Measurements from ENCODE around the gene CAMK2D. TPM values are rescaled to one million over a fixed set of nuclear protein-coding genes. Genes with fewer than 3 reads are reported as not detected.

Gene CAMK2D
- total and polyA plus RNA-seq, 2 donors = 23.0 to 27.9 TPM

- no peak overlapping the region for H3K4me3 ChIP-seq (ENCODE audit: low read length in 2 of 2)
- no peaks in the 10 kb centered on the region for H3K27me3 ChIP-seq (ENCODE audit: control insufficient read depth in 2 of 2, insufficient read depth in 1 of 2, low read length in 1 of 2)
- WGBS = 9% methylated on average over 1 of the region's 1 CpG
Measured at GRCh38 chr4:113591982-113592381, 169.6 kb downstream of the CAMK2D start.

GRCh38 chr4:113588895-113589668, 172.5 kb downstream of the CAMK2D start:
- Histone ChIP-seq H3K27me3 (ENCODE audit: control insufficient read depth in 2 of 2, insufficient read depth in 1 of 2, low read length in 1 of 2) (no peaks in the 10 kb centered on the region), H3K4me1 (ENCODE audit: control insufficient read depth in 2 of 2, insufficient read depth in 2 of 2, low read length in 2 of 2) (no peaks in the 10 kb centered on the region), H3K36me3 (ENCODE audit: control insufficient read depth in 2 of 2, insufficient read depth in 2 of 2, low read length in 1 of 2) (no peaks in the 10 kb centered on the region), H3K9me3 (ENCODE audit: control insufficient read depth in 2 of 2, insufficient read depth in 1 of 2, low read length in 1 of 2) (no peaks in the 10 kb centered on the region), H3K4me3 (ENCODE audit: low read length in 2 of 2) (no peak overlapping the region), H3K27ac (ENCODE audit: low read depth in 1 of 2, low read length in 1 of 2) (no peak overlapping the region)
- WGBS = 97% methylated on average over 4 of the region's 4 CpGs
- DNase-seq (ENCODE audit: low read depth in 6 of 9, low spot score in 9 of 9) = no peak

More at GRCh38 chr4:113591982-113592381, 169.6 kb downstream of the CAMK2D start:
- DNase-seq (ENCODE audit: low read depth in 6 of 9, low spot score in 9 of 9) = peak in 1 of 9 donors; percentile 9
- Histone ChIP-seq H3K4me1 (ENCODE audit: control insufficient read depth in 2 of 2, insufficient read depth in 2 of 2, low read length in 2 of 2) (no peaks in the 10 kb centered on the region), H3K9me3 (ENCODE audit: control insufficient read depth in 2 of 2, insufficient read depth in 1 of 2, low read length in 1 of 2) (no peaks in the 10 kb centered on the region), H3K27ac (ENCODE audit: low read depth in 1 of 2, low read length in 1 of 2) (no peak overlapping the region), H3K36me3 (ENCODE audit: control insufficient read depth in 2 of 2, insufficient read depth in 2 of 2, low read length in 1 of 2) (no peaks in the 10 kb centered on the region)

GRCh38 chr4:113587640-113588275, 173.8 kb downstream of the CAMK2D start:
- Histone ChIP-seq H3K36me3 (ENCODE audit: control insufficient read depth in 2 of 2, insufficient read depth in 2 of 2, low read length in 1 of 2) (no peaks in the 10 kb centered on the region), H3K27ac (ENCODE audit: low read depth in 1 of 2, low read length in 1 of 2) (no peak overlapping the region), H3K4me3 (ENCODE audit: low read length in 2 of 2) (no peak overlapping the region), H3K27me3 (ENCODE audit: control insufficient read depth in 2 of 2, insufficient read depth in 1 of 2, low read length in 1 of 2) (no peaks in the 10 kb centered on the region), H3K9me3 (ENCODE audit: control insufficient read depth in 2 of 2, insufficient read depth in 1 of 2, low read length in 1 of 2) (no peaks in the 10 kb centered on the region), H3K4me1 (ENCODE audit: control insufficient read depth in 2 of 2, insufficient read depth in 2 of 2, low read length in 2 of 2) (no peaks in the 10 kb centered on the region)
- DNase-seq (ENCODE audit: low read depth in 6 of 9, low spot score in 9 of 9) = no peak
- 73% methylated on average over 4 of the region's 4 CpGs for WGBS

GRCh38 chr4:113587156-113587555, 174.4 kb downstream of the CAMK2D start:
- 99% methylated on average over 2 of the region's 2 CpGs for WGBS
- no peak overlapping the region for H3K27ac ChIP-seq (ENCODE audit: low read depth in 1 of 2, low read length in 1 of 2)
- no peaks in the 10 kb centered on the region for H3K9me3 ChIP-seq (ENCODE audit: control insufficient read depth in 2 of 2, insufficient read depth in 1 of 2, low read length in 1 of 2)
- no peak for DNase-seq (ENCODE audit: low read depth in 6 of 9, low spot score in 9 of 9)
- no peaks in the 10 kb centered on the region for H3K27me3 ChIP-seq (ENCODE audit: control insufficient read depth in 2 of 2, insufficient read depth in 1 of 2, low read length in 1 of 2)
- H3K36me3 ChIP-seq (ENCODE audit: control insufficient read depth in 2 of 2, insufficient read depth in 2 of 2, low read length in 1 of 2) = no peaks in the 10 kb centered on the region
- no peaks in the 10 kb centered on the region for H3K4me1 ChIP-seq (ENCODE audit: control insufficient read depth in 2 of 2, insufficient read depth in 2 of 2, low read length in 2 of 2)
- no peak overlapping the region for H3K4me3 ChIP-seq (ENCODE audit: low read length in 2 of 2)

- Histone ChIP-seq H3K36me3 (ENCODE audit: control insufficient read depth in 2 of 2, insufficient read depth in 2 of 2, low read length in 1 of 2) (no peaks in the 10 kb centered on the region), H3K4me3 (ENCODE audit: low read length in 2 of 2) (no peak overlapping the region), H3K27me3 (ENCODE audit: control insufficient read depth in 2 of 2, insufficient read depth in 1 of 2, low read length in 1 of 2) (no peaks in the 10 kb centered on the region), H3K27ac (ENCODE audit: low read depth in 1 of 2, low read length in 1 of 2) (no peak overlapping the region), H3K4me1 (ENCODE audit: control insufficient read depth in 2 of 2, insufficient read depth in 2 of 2, low read length in 2 of 2) (no peaks in the 10 kb centered on the region), H3K9me3 (ENCODE audit: control insufficient read depth in 2 of 2, insufficient read depth in 1 of 2, low read length in 1 of 2) (no peaks in the 10 kb centered on the region)
- no peak for DNase-seq (ENCODE audit: low read depth in 6 of 9, low spot score in 9 of 9)
Measured at GRCh38 chr4:113586072-113586471, 175.5 kb downstream of the CAMK2D start.

GRCh38 chr4:113584407-113585150, 177.0 kb downstream of the CAMK2D start:
- peak overlapping the region in 1 of 2 donors; percentile 21 for H3K27ac ChIP-seq (ENCODE audit: low read depth in 1 of 2, low read length in 1 of 2)
- H3K4me1 ChIP-seq (ENCODE audit: control insufficient read depth in 2 of 2, insufficient read depth in 2 of 2, low read length in 2 of 2) = no peaks in the 10 kb centered on the region
- no peak for DNase-seq (ENCODE audit: low read depth in 6 of 9, low spot score in 9 of 9)
- H3K4me3 ChIP-seq (ENCODE audit: low read length in 2 of 2) = no peak overlapping the region
- no peaks in the 10 kb centered on the region for H3K9me3 ChIP-seq (ENCODE audit: control insufficient read depth in 2 of 2, insufficient read depth in 1 of 2, low read length in 1 of 2)
- H3K27me3 ChIP-seq (ENCODE audit: control insufficient read depth in 2 of 2, insufficient read depth in 1 of 2, low read length in 1 of 2) = no peaks in the 10 kb centered on the region
- no peaks in the 10 kb centered on the region for H3K36me3 ChIP-seq (ENCODE audit: control insufficient read depth in 2 of 2, insufficient read depth in 2 of 2, low read length in 1 of 2)
- WGBS = 83% methylated on average over 4 of the region's 4 CpGs

- H3K27ac ChIP-seq (ENCODE audit: low read depth in 1 of 2, low read length in 1 of 2) = no peak overlapping the region
- WGBS = 96% methylated on average over 4 of the region's 4 CpGs
- H3K9me3 ChIP-seq (ENCODE audit: control insufficient read depth in 2 of 2, insufficient read depth in 1 of 2, low read length in 1 of 2) = no peaks in the 10 kb centered on the region
- H3K36me3 ChIP-seq (ENCODE audit: control insufficient read depth in 2 of 2, insufficient read depth in 2 of 2, low read length in 1 of 2) = no peaks in the 10 kb centered on the region
- no peaks in the 10 kb centered on the region for H3K27me3 ChIP-seq (ENCODE audit: control insufficient read depth in 2 of 2, insufficient read depth in 1 of 2, low read length in 1 of 2)
- H3K4me1 ChIP-seq (ENCODE audit: control insufficient read depth in 2 of 2, insufficient read depth in 2 of 2, low read length in 2 of 2) = no peaks in the 10 kb centered on the region
- no peak overlapping the region for H3K4me3 ChIP-seq (ENCODE audit: low read length in 2 of 2)
- DNase-seq (ENCODE audit: low read depth in 6 of 9, low spot score in 9 of 9) = no peak
Measured at GRCh38 chr4:113582737-113583136, 178.8 kb downstream of the CAMK2D start.

GRCh38 chr4:113579360-113579759, 182.2 kb downstream of the CAMK2D start:
- no peaks in the 10 kb centered on the region for H3K27me3 ChIP-seq (ENCODE audit: control insufficient read depth in 2 of 2, insufficient read depth in 1 of 2, low read length in 1 of 2)
- H3K4me3 ChIP-seq (ENCODE audit: low read length in 2 of 2) = no peak overlapping the region
- no peaks in the 10 kb centered on the region for H3K36me3 ChIP-seq (ENCODE audit: control insufficient read depth in 2 of 2, insufficient read depth in 2 of 2, low read length in 1 of 2)
- H3K9me3 ChIP-seq (ENCODE audit: control insufficient read depth in 2 of 2, insufficient read depth in 1 of 2, low read length in 1 of 2) = no peaks in the 10 kb centered on the region
- H3K4me1 ChIP-seq (ENCODE audit: control insufficient read depth in 2 of 2, insufficient read depth in 2 of 2, low read length in 2 of 2) = no peaks in the 10 kb centered on the region
- 96% methylated on average over 1 of the region's 1 CpG for WGBS
- H3K27ac ChIP-seq (ENCODE audit: low read depth in 1 of 2, low read length in 1 of 2) = no peak overlapping the region
- no peak for DNase-seq (ENCODE audit: low read depth in 6 of 9, low spot score in 9 of 9)
